C4-2B (cell line): ENCODE results near the gene LDLRAP1.

Experiments
- CTCF ChIP-seq: fragments of 450-650 bp; conservative IDR thresholded peaks from 2 replicates; pipeline ENCODE4 v1.5.1; 2017; ENCODE audit warnings: mild to moderate bottlenecking
- ZFX ChIP-seq: fragments of 450-650 bp; IDR thresholded peaks from 2 replicates; pipeline ENCODE4 v1.6.1; 2017

GRCh38 chr1:25566730-25567341 is 23.4 kb downstream of the LDLRAP1 start:
- TF ChIP-seq CTCF (no peak), ZFX (no peak)
